22Rv1 (cell line): ENCODE data around the gene CCRL2.
"Not testable (repeated sequence)": the region's sequence is repeated elsewhere in the genome, so short reads cannot be mapped to it uniquely, and the experiment has no call there.

ENCODE experiments used
- H3K27ac ChIP-seq: fragments of 450-650 bp; 2 replicates; pipeline ENCODE4 v1.5.1; 2017
- ZFX ChIP-seq: fragments of 450-650 bp; IDR thresholded peaks from 2 replicates; pipeline ENCODE4 v1.6.1; 2017; ENCODE audit warnings: antibody characterized with exemption, borderline replicate concordance
- TF ChIP-seq, protein P1 (sequence below): fragments of 450-650 bp; IDR thresholded peaks from 2 replicates; pipeline ENCODE4 v1.5.1; 2017; ENCODE audit warnings: mild to moderate bottlenecking

CCRL2 gene

GRCh38 chr3:46427916-46428833 is 21.1 kb downstream of the CCRL2 start:
- TF ChIP-seq, protein P1, sequence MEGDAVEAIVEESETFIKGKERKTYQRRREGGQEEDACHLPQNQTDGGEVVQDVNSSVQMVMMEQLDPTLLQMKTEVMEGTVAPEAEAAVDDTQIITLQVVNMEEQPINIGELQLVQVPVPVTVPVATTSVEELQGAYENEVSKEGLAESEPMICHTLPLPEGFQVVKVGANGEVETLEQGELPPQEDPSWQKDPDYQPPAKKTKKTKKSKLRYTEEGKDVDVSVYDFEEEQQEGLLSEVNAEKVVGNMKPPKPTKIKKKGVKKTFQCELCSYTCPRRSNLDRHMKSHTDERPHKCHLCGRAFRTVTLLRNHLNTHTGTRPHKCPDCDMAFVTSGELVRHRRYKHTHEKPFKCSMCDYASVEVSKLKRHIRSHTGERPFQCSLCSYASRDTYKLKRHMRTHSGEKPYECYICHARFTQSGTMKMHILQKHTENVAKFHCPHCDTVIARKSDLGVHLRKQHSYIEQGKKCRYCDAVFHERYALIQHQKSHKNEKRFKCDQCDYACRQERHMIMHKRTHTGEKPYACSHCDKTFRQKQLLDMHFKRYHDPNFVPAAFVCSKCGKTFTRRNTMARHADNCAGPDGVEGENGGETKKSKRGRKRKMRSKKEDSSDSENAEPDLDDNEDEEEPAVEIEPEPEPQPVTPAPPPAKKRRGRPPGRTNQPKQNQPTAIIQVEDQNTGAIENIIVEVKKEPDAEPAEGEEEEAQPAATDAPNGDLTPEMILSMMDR: no peak
- no peak for TF ChIP-seq ZFX
- H3K27ac ChIP-seq: no peak overlapping the region

GRCh38 chr3:46429250-46429649 is 22.2 kb downstream of the CCRL2 start:
- TF ChIP-seq, protein P1: no peak
- no peak for TF ChIP-seq ZFX
- H3K27ac ChIP-seq: no peak overlapping the region

GRCh38 chr3:46429671-46430070 is 22.6 kb downstream of the CCRL2 start:
- no peak overlapping the region for H3K27ac ChIP-seq
- TF ChIP-seq, protein P1: no peak
- no peak for TF ChIP-seq ZFX

DNA sequence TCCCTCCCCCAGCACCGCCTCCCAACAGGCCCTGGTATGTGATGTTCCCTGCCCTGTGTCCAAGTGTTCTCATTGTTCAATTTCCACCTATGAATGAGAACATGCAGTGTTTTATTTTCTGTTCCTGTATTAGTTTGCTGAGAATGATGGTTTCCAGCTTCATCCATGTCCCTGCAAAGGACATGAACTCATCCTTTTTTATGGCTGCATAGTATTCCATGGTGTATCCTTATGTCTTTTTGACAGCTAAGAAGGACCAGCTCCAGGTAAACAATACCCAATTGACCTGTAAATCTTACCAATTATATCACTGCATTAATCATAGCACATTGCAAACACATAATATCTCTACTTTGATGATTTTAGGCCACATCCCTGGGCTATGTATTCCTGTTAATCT is 23.8 kb downstream of the CCRL2 start:
- not testable (repeated sequence) for H3K27ac ChIP-seq

DNA sequence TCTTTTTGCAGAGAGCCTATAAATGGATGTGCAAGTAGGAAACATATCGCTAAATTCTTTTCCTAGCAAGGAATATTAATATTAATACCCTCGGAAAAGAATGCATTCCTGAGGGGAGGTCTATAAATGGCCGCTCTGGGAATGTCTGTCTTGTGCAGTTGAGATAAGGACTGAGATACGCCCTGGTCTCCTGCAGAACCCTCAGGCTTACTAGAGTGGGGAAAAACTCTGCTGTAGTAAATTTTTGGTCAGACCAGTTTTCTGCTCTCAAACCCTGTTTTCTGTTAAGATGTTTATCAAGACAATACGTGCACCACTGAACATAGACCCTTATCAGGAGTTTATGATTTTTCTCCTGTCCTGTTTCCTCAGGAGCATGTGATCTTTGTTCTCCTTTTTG is 24.8 kb downstream of the CCRL2 start:
- H3K27ac ChIP-seq: not testable (repeated sequence)

DNA sequence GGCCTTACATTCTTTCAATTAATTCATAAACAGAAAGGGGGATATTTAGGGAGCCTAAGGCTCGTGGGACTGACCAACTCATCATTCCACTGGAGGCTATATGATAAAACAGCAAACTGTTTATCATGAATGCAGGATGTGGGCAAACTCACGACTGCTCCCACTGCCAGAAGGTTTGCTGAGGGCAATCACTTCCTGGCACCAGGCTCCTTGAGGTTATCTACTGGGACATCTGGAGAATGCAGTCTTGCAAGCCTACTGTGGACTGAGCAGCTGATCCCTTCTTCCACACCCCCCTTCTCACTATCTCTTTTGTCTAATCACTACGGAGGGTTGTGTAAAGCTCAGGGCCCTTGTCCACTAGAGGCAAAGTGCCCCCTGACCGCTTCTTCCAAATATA is 26.1 kb downstream of the CCRL2 start:
- not testable (repeated sequence) for H3K27ac ChIP-seq

DNA sequence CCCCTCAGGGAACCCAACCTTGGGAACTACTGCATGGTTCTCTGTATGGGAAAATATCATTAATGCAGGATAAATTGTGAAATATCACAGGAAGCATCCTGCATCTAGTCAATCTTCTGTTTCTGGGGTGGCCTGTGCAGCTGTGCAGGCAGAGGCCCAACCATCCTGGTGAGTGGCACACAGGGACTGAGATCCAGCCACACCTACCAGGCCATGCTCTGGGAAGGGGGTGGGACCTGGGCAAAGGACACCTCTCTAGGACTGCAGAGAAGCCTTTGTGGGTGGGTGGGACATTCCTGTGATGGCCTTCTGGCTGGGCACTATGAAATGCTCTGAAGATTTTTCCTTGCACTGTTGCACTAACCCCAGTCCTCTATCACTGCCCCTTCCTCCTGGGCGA is 26.8 kb downstream of the CCRL2 start:
- H3K27ac ChIP-seq: no peak overlapping the region
- TF ChIP-seq ZFX: no peak
- TF ChIP-seq, protein P1: no peak

GRCh38 chr3:46435081-46435726 is 28.1 kb downstream of the CCRL2 start:
- no peak overlapping the region for H3K27ac ChIP-seq
- TF ChIP-seq ZFX: no peak
- TF ChIP-seq, protein P1: no peak

DNA sequence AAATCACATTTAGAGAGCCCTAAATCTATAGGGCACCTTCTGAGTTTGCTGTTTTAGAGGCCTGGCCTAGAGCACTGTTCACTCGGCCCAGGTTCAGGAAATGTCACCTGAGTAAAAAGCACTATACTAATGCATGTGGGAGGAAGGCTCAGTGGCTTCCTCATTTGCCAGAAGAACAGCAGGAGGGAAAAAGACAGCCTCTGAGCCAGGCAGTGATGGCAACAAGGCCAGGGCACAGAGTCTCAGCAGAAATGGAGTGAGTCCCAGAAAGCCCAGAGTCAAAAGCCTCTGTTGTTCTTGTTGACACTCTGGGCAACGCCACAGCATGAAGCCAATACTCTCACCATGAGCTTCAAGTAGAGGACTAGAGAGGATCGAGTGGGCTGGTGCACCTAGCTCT is 31.8 kb downstream of the CCRL2 start:
- H3K27ac ChIP-seq: no peak overlapping the region
- TF ChIP-seq, protein P1: no peak
- TF ChIP-seq ZFX: no peak
